Transverse colon (tissue), 3 donors: ENCODE measurements around the gene ZGRF1.

ENCODE experiments used
- CTCF ChIP-seq, 5 experiments: fragments of 200-600 bp in 3 of 5; fragments of 450-650 bp in 2 of 5; sonication (generic) in 3 of 5; IDR thresholded peaks; 1 replicate in 2 of 5; 2 replicates in 3 of 5; pipeline ENCODE4 v1.5.1; 2016 to 2017; ENCODE audit warnings: antibody characterized with exemption in 5 of 5, inconsistent platforms in 3 of 5, mild to moderate bottlenecking in 2 of 5, moderate library complexity in 1 of 5
- POLR2A ChIP-seq: fragments of 450-650 bp; IDR thresholded peaks from one replicate; pipeline ENCODE4 v1.6.1; 2016; ENCODE audit warnings: antibody characterized with exemption, mild to moderate bottlenecking, moderate library complexity

GRCh38 chr4:112552668-112553067 is 84.0 kb downstream of the ZGRF1 start:
- TF ChIP-seq CTCF (IDR thresholded peaks at IDR 0.05) (no peak), POLR2A (no peak)
